ENCODE measurements around the gene GJA5.
"Not testable (repeated sequence)": the region's sequence is repeated elsewhere in the genome, so short reads cannot be mapped to it uniquely, and the experiment has no call there.

GJA5 gene

GRCh38 chr1:147758379-147759100, 1.9 kb downstream of the GJA5 start:
- DNase-seq: no peak

GRCh38 chr1:147757015-147757990, 3.1 kb downstream of the GJA5 start:
- no peak for DNase-seq

GRCh38 chr1:147756341-147756740, 4.1 kb downstream of the GJA5 start:
- no peak for DNase-seq

- no peak for DNase-seq
Observed at GRCh38 chr1:147754661-147755060, 5.7 kb downstream of the GJA5 start.

- no peak for DNase-seq
Observed at GRCh38 chr1:147753081-147753480, 7.3 kb downstream of the GJA5 start.

- DNase-seq: no peak
Observed at GRCh38 chr1:147752511-147752910, 7.9 kb downstream of the GJA5 start.

GRCh38 chr1:147751346-147751745, 9.1 kb downstream of the GJA5 start:
- no peak for DNase-seq

GRCh38 chr1:147750618-147751217, 9.7 kb downstream of the GJA5 start:
- DNase-seq: no peak

- DNase-seq: no peak
Observed at GRCh38 chr1:147749792-147750191, 10.6 kb downstream of the GJA5 start.

GRCh38 chr1:147748676-147749350, 11.6 kb downstream of the GJA5 start:
- no peak for DNase-seq

- no peak for DNase-seq
Observed at GRCh38 chr1:147747966-147748365, 12.4 kb downstream of the GJA5 start.

- DNase-seq: no peak
Observed at GRCh38 chr1:147745271-147745670, 15.1 kb downstream of the GJA5 start.

GRCh38 chr1:147741065-147741464, 19.3 kb downstream of the GJA5 start:
- no peak for DNase-seq

GRCh38 chr1:147740391-147740790, 20.0 kb downstream of the GJA5 start:
- DNase-seq: no peak

- no peak for DNase-seq
Observed at GRCh38 chr1:147738739-147739476, 21.5 kb downstream of the GJA5 start.

GRCh38 chr1:147738129-147738528, 22.3 kb downstream of the GJA5 start:
- DNase-seq: no peak

GRCh38 chr1:147736883-147737282, 23.5 kb downstream of the GJA5 start:
- DNase-seq: no peak

GRCh38 chr1:147735423-147735822, 25.0 kb downstream of the GJA5 start:
- DNase-seq: no peak

- DNase-seq: not testable (repeated sequence)
Observed at GRCh38 chr1:147734291-147734841, 26.0 kb downstream of the GJA5 start.

- DNase-seq: no peak
Observed at GRCh38 chr1:147729315-147729714, 31.1 kb downstream of the GJA5 start.

- DNase-seq: no peak
Observed at GRCh38 chr1:147726168-147726567, 34.2 kb downstream of the GJA5 start.

- no peak for DNase-seq
Observed at GRCh38 chr1:147725685-147726084, 34.7 kb downstream of the GJA5 start.
